HepG2 (cell line): Measurements from ENCODE around the gene LSM14B. TPM values are rescaled to one million over a fixed set of nuclear protein-coding genes. Genes with fewer than 3 reads are reported as not detected.

Experiments
- ATM ChIP-seq: fragments of 450-650 bp; IDR thresholded peaks from 2 replicates; pipeline ENCODE4 v1.7.1; 2017; ENCODE audit warnings: mild to moderate bottlenecking, borderline replicate concordance
- CHD4 ChIP-seq: fragments of 200-600 bp; sonication (generic); IDR thresholded peaks from 2 replicates; pipeline ENCODE4 v1.7.0; 2017; ENCODE audit warnings: mild to moderate bottlenecking, low read length, borderline replicate concordance
- ELF1 ChIP-seq: sonication (generic); formaldehyde crosslinking; IDR thresholded peaks from 2 replicates; pipeline ENCODE4 v1.4.0; 2020; ENCODE audit warnings: missing genetic modification reagents
- FOXP1 ChIP-seq, 2 experiments: fragments of 450-650 bp in 1 of 2; IDR thresholded peaks; 2 replicates each; pipeline ENCODE4 v1.6.1; 2017 to 2018; ENCODE audit warnings: antibody characterized with exemption in 1 of 2
- HOXD1 ChIP-seq: sonication (generic); formaldehyde crosslinking; IDR thresholded peaks from 2 replicates; pipeline ENCODE4 v1.5.0; 2020; ENCODE audit warnings: missing genetic modification reagents
- MED8 ChIP-seq: sonication (generic); formaldehyde crosslinking; IDR thresholded peaks from 2 replicates; pipeline ENCODE4 v1.8.1; 2023; ENCODE audit warnings: mild to moderate bottlenecking, missing genetic modification reagents; ENCODE audit not compliant: insufficient replicate concordance
- NCOA1 ChIP-seq: sonication (generic); formaldehyde crosslinking; IDR thresholded peaks from 2 replicates; pipeline ENCODE4 v1.9.0; 2021; ENCODE audit warnings: missing genetic modification reagents
- NCOA2 ChIP-seq: sonication (generic); formaldehyde crosslinking; IDR thresholded peaks from 2 replicates; pipeline ENCODE4 v1.8.0; 2022; ENCODE audit warnings: inconsistent platforms
- NR2F6 ChIP-seq, 2 experiments: IDR thresholded peaks; 2 replicates each; pipeline ENCODE4 v1.6.1; 2016; ENCODE audit warnings: antibody characterized with exemption in 1 of 2, mild to moderate bottlenecking in 1 of 2
- RBM22 ChIP-seq: fragments of 200-400 bp; formaldehyde crosslinking; optimal IDR thresholded peaks from 2 replicates; pipeline ENCODE3; 2017; ENCODE audit warnings: mild to moderate bottlenecking, low read length, moderate library complexity
- SATB2 ChIP-seq: sonication (generic); formaldehyde crosslinking; IDR thresholded peaks from 2 replicates; pipeline ENCODE4 v1.5.0; 2020; ENCODE audit warnings: missing genetic modification reagents
- SIX4 ChIP-seq: sonication (generic); formaldehyde crosslinking; IDR thresholded peaks from 2 replicates; pipeline ENCODE4 v1.4.0; 2020; ENCODE audit warnings: missing genetic modification reagents
- SSRP1 ChIP-seq: IDR thresholded peaks from 2 replicates; pipeline ENCODE4 v1.6.1; 2016; ENCODE audit warnings: control low read depth
- TBL1XR1 ChIP-seq: fragments of 150-350 bp; IDR thresholded peaks from 2 replicates; pipeline ENCODE4 v1.6.1; 2014; ENCODE audit warnings: borderline replicate concordance, low read length; ENCODE audit not compliant: partially characterized antibody
- ZBTB3 ChIP-seq: sonication (generic); formaldehyde crosslinking; IDR thresholded peaks from 2 replicates; pipeline ENCODE4 v1.4.0; 2020; ENCODE audit warnings: low read depth, mild to moderate bottlenecking, moderate library complexity, missing genetic modification reagents, borderline replicate concordance
- ZMAT3 ChIP-seq: sonication (generic); formaldehyde crosslinking; conservative IDR thresholded peaks from 2 replicates; pipeline ENCODE4 v1.7.0; 2021; ENCODE audit warnings: missing genetic modification reagents
- ZNF264 ChIP-seq: sonication (generic); formaldehyde crosslinking; IDR thresholded peaks from 2 replicates; pipeline ENCODE4 v1.4.0; 2020; ENCODE audit warnings: missing genetic modification reagents
- ZNF570 ChIP-seq: sonication (generic); formaldehyde crosslinking; IDR thresholded peaks from 2 replicates; pipeline ENCODE4 v1.4.0; 2020; ENCODE audit warnings: mild to moderate bottlenecking, missing genetic modification reagents, borderline replicate concordance
- ZNF660 ChIP-seq: sonication (generic); formaldehyde crosslinking; IDR thresholded peaks from 2 replicates; pipeline ENCODE4 v1.5.1; 2020; ENCODE audit warnings: mild to moderate bottlenecking, low read depth, missing genetic modification reagents, borderline replicate concordance
- ZNF780A ChIP-seq: sonication (generic); formaldehyde crosslinking; IDR thresholded peaks from 2 replicates; pipeline ENCODE4 v1.8.0; 2022; ENCODE audit warnings: mild to moderate bottlenecking, missing genetic modification reagents, moderate library complexity
- ZNF879 ChIP-seq: sonication (generic); formaldehyde crosslinking; IDR thresholded peaks from 2 replicates; pipeline ENCODE4 v1.8.1; 2023; ENCODE audit warnings: missing genetic modification reagents
- polyA plus RNA-seq, 8 experiments: library from polyadenylated mRNA; depleted of rRNA in 3 of 8; stranded (reverse) in 7 of 8; unstranded in 1 of 8; fragments of >200 nt; fragmentation: Illumina TruSeq in 4 of 8; extraction: Trizol in 4 of 8; gene quantifications; 2 replicates each; pipeline versions ENCODE4 v1.2.1 to v1.2.3, GENCODE V29; 2011 to 2016; ENCODE audit warnings: low read depth in 4 of 8, missing spikeins in 1 of 8, mixed read lengths in 1 of 8; ENCODE audit not compliant: insufficient read depth in 1 of 8
- total RNA-seq, 5 experiments: library from RNA; depleted of rRNA; stranded (reverse); fragments of >200 nt; fragmentation: Illumina TruSeq; extraction: Trizol; gene quantifications; 2 replicates each; pipeline ENCODE4 v1.2.3, GENCODE V29; 2016; ENCODE audit warnings: low read depth in 1 of 5
- TF ChIP-seq, protein P1 (sequence below): sonication (generic); formaldehyde crosslinking; IDR thresholded peaks from 2 replicates; pipeline ENCODE4 v1.4.0; 2020; ENCODE audit warnings: mild to moderate bottlenecking, low read depth, missing genetic modification reagents
- TF ChIP-seq, protein P2 (sequence below): sonication (generic); formaldehyde crosslinking; IDR thresholded peaks from 2 replicates; pipeline ENCODE4 v1.5.0; 2020; ENCODE audit warnings: mild to moderate bottlenecking, missing genetic modification reagents, moderate library complexity
- TF ChIP-seq, protein P3 (sequence below): sonication (generic); formaldehyde crosslinking; conservative IDR thresholded peaks from 2 replicates; pipeline ENCODE4 v1.8.1; 2023; ENCODE audit warnings: missing genetic modification reagents
- TF ChIP-seq, protein P4 (sequence below): sonication (generic); formaldehyde crosslinking; IDR thresholded peaks from 2 replicates; pipeline ENCODE4 v1.8.0; 2022; ENCODE audit warnings: missing genetic modification reagents, mild to moderate bottlenecking, inconsistent platforms, borderline replicate concordance

The LSM14B gene
- total and polyA plus RNA-seq, 2 of the 13 experiments (the other 11 are each of a cell fraction or from before 2014, with no cell fraction given): 43.3 to 79.2 TPM

DNA sequence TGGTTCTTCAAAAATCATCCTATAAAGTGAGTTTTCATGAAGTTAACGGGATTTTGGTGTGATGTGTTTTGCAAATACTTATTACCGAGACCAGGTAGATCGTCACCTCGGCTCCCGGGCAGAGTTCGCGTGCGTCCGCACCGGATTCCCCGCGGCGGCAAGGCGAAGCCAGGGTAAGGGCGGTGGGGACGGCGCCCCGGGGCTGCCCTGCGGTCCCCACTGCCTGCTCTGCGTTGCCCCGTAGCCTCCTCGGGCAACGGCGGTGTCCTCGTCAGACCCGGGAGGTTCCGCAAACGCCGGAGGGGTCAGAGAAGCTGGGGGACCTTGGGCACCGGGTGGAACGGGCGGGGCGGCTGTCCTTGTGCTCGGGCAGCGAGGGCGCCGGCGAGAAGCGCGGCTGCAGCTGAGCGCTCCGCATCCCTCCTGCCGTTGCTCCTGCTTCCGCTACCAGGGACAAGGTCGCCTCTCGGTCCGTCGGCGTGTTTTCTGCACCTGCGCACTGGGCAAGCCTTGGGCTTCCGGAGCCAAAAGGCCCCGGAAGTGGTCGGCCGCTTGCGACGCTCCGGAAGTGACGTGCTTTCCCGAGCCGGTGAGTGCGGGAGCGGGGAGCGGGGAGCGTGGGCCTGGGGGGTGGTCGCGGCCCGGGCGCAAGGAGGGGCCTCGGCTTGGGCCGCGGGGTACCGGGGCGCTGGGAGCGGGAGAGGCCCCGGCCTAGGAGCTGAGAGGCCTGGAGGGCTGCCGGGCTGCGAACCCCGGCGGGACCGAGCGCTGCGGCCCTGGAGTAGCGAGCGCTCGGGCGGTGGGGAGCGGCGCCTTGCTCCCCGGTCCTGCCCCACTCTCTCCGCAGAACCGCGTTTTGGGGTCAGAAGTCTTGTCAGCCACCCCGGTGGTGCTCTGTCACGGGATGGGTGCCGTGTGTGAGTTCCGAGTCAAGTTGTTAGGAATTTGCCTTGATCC lies 60.5 kb downstream of the LSM14B start, which contains the start of gene MTG2 (continued):
- TF ChIP-seq ZNF570 (CRISPR knock-in tag) (no peak; the same call in 1 of the 2 replicates), ZMAT3 (CRISPR knock-in tag) (peak; percentile 90), ZBTB3 (CRISPR knock-in tag) (peak; percentile 54; the same call in 1 of the 2 replicates), ZNF780A (peak; percentile 97; the same call in 1 of the 2 replicates), ATM (no peak), TBL1XR1 (peak; percentile 64), ZNF879 (CRISPR knock-in tag) (peak; percentile 77; the same call in 1 of the 2 replicates), ELF1 (peak; percentile 98), ZNF660 (CRISPR knock-in tag) (no peak), SSRP1 (CRISPR knock-in tag) (peak; percentile 92), HOXD1 (CRISPR knock-in tag) (peak; percentile 98), RBM22 (peak; percentile 99), CHD4 (0 out of 2 replicates have a peak, but pooled peaks have one; percentile 38), NR2F6 (IDR thresholded peaks at IDR 0.05) (no peak), NR2F6 (CRISPR knock-in tag; IDR thresholded peaks at IDR 0.05) (peak; percentile 79), FOXP1 (IDR thresholded peaks at IDR 0.05) (no peak), FOXP1 (CRISPR knock-in tag; IDR thresholded peaks at IDR 0.05) (no peak), ZNF264 (CRISPR knock-in tag) (peak; percentile 97), SIX4 (CRISPR knock-in tag) (peak; percentile 47), SATB2 (CRISPR knock-in tag) (peak; percentile 94), MED8 (peak; percentile 86), NCOA1 (peak; percentile 89), NCOA2 (peak; percentile 67; the same call in 1 of the 2 replicates)
- TF ChIP-seq, protein P1, sequence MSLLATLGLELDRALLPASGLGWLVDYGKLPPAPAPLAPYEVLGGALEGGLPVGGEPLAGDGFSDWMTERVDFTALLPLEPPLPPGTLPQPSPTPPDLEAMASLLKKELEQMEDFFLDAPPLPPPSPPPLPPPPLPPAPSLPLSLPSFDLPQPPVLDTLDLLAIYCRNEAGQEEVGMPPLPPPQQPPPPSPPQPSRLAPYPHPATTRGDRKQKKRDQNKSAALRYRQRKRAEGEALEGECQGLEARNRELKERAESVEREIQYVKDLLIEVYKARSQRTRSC (CRISPR knock-in tag): peak; percentile 97
- TF ChIP-seq, protein P2, sequence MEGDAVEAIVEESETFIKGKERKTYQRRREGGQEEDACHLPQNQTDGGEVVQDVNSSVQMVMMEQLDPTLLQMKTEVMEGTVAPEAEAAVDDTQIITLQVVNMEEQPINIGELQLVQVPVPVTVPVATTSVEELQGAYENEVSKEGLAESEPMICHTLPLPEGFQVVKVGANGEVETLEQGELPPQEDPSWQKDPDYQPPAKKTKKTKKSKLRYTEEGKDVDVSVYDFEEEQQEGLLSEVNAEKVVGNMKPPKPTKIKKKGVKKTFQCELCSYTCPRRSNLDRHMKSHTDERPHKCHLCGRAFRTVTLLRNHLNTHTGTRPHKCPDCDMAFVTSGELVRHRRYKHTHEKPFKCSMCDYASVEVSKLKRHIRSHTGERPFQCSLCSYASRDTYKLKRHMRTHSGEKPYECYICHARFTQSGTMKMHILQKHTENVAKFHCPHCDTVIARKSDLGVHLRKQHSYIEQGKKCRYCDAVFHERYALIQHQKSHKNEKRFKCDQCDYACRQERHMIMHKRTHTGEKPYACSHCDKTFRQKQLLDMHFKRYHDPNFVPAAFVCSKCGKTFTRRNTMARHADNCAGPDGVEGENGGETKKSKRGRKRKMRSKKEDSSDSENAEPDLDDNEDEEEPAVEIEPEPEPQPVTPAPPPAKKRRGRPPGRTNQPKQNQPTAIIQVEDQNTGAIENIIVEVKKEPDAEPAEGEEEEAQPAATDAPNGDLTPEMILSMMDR (CRISPR knock-in tag): 0 out of 2 replicates have a peak, but pooled peaks have one; percentile 45
- TF ChIP-seq, protein P3, sequence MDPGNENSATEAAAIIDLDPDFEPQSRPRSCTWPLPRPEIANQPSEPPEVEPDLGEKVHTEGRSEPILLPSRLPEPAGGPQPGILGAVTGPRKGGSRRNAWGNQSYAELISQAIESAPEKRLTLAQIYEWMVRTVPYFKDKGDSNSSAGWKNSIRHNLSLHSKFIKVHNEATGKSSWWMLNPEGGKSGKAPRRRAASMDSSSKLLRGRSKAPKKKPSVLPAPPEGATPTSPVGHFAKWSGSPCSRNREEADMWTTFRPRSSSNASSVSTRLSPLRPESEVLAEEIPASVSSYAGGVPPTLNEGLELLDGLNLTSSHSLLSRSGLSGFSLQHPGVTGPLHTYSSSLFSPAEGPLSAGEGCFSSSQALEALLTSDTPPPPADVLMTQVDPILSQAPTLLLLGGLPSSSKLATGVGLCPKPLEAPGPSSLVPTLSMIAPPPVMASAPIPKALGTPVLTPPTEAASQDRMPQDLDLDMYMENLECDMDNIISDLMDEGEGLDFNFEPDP: 0 out of 2 replicates have a peak, but pooled peaks have one; percentile 9
- TF ChIP-seq, protein P4, sequence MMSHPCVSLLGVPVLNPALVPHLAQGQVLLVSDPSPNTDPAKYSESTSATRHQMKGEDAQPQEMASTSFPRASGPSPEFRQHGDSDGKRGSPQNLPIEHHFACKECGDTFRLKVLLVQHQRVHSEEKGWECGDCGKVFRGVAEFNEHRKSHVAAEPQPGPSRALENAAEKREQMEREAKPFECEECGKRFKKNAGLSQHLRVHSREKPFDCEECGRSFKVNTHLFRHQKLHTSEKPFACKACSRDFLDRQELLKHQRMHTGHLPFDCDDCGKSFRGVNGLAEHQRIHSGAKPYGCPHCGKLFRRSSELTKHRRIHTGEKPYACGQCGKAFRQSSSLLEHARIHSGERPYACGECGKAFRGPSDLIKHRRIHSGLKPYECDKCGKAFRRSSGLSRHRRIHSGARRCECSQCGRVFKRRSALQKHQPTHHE: peak; percentile 95
